Activated T-helper 9 cell treated with anti-CD3 and anti-CD28 coated beads, Interleukin-2, amount 50 U/mL, for 16 hours (primary cell): Measurements from ENCODE around the gene LRRC1.

Experiments used
- DNase-seq: peaks from one replicate; pipeline ENCODE4 v3.0.0-alpha.2; 2020; ENCODE audit warnings: low read depth

The LRRC1 gene

GRCh38 chr6:53847796-53848314 is 53.0 kb downstream of the LRRC1 start:
- DNase-seq: no peak

- no peak for DNase-seq
These were observed 55.7 kb downstream of the LRRC1 start for GRCh38 chr6:53850527-53850926.

- DNase-seq: no peak
These were observed 56.8 kb downstream of the LRRC1 start for GRCh38 chr6:53851561-53851960.

DNA sequence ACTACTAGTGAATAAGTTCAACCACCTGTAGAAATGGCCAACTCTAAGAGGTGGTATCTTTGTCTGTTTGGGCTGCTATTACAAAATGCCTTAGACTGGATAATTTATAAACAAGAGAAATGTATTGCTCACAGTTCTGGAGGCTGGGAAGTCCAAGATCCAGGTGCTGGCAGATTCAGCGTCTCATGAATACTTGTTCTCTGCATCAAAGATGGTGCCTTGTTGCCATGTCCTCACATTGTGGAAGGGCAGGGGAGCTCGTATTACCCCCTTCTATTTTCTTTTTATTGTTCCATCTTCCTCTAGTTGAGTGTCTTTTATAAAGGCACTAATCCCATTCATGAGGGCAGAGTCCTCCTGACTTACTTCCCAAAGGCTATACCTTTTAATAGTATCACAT is 58.0 kb downstream of the LRRC1 start:
- no peak for DNase-seq

DNA sequence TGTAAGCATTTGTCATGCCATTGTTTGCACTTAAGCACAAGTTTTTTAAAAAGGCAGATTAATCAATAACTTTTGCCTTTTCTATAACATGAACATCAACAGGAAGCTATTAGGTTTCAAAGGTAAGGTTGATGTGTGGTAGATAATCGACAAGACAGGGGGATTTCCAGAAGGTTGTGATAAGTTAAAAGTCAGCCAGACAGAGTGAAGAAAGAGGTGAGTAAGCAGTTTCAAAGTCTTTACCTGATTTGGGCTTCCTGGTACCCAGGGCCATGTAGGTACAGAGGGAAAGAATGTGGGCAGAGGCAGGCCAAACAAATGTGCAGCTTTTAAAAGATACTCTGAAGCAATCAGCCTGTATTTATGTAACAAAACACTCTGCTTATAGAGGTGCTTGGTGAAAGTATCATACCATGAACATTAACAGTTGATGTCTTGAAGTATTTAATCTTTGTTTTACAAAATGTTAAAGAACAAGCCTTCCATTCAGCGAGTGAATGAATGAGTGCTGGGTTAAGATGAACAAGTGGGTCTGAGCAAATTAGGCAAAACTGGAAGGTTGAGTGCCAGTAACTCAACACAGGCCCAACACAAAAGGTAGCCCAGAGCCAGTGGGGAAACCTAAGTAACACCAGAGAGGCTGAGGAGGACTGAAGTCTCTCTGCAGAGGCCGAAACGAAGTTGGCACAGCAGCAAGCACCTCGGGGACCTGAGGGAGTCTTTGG is 60.2 kb downstream of the LRRC1 start:
- no peak for DNase-seq

DNA sequence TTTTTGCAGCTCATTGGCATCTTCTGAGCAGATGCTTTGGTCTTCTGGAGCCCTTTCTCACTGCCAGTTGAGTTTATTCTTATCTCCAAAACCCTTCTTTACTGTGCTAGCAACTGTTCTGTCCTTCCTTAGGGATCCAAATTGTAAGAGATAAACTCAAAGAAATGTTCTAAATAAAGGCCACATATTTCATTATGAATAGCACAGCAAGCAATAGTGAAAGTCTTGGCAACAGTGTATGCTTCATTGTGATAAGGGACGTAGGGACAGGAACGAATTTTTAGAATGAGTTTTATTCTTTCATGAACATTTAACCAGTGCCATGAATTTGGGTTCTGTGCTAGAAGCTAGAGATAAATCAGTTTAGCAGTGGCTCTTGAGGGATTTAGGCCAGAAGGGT is 61.1 kb downstream of the LRRC1 start:
- DNase-seq: no peak

- DNase-seq: no peak
These were observed 62.7 kb downstream of the LRRC1 start for GRCh38 chr6:53857318-53858094.

GRCh38 chr6:53858196-53858595 is 63.4 kb downstream of the LRRC1 start:
- DNase-seq: no peak

GRCh38 chr6:53858913-53859312 is 64.1 kb downstream of the LRRC1 start:
- DNase-seq: no peak

- no peak for DNase-seq
These were observed 65.7 kb downstream of the LRRC1 start for GRCh38 chr6:53860511-53860910.

DNA sequence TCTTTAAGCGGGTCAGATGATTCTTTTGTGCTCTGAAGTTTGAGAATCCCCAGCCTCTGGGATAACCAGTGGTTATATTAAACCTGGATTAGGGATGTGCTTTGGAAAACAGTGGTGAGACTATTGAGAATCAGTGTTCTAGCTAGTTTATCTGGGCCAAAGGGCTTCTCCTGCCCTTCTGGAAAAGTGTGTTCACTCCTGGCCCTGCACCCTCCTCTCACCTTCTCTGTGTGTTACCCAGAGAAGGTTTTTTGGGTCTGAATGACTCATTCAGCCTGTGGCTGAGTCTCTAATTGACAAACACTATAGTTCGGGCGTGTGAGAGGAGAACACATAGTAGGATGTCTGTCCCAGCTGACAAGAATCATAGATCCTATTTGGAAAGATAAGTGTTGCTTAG is 66.7 kb downstream of the LRRC1 start:
- no peak for DNase-seq

- DNase-seq: no peak
These were observed 68.1 kb downstream of the LRRC1 start for GRCh38 chr6:53862662-53863462.

DNA sequence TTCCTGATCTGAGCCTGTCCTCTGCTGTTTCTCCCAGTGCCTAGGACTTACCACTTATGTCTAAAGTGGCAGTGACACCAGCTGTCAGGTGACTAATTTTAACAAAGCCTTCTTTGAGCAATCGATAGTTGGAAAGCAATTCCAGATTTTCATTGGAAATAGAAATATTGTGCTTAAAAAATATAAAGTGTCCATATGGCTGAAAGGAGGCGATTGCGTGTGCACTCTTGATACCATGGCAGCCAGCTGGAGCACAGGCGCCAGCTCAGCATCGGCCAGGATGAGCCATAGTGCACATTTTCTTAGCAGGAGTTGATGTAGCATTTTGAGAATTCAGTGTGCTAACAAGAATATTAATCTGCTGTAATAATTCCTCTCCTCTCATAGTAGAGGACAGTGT is 70.0 kb downstream of the LRRC1 start:
- no peak for DNase-seq

- no peak for DNase-seq
These were observed 71.4 kb downstream of the LRRC1 start for GRCh38 chr6:53866226-53866625.

DNA sequence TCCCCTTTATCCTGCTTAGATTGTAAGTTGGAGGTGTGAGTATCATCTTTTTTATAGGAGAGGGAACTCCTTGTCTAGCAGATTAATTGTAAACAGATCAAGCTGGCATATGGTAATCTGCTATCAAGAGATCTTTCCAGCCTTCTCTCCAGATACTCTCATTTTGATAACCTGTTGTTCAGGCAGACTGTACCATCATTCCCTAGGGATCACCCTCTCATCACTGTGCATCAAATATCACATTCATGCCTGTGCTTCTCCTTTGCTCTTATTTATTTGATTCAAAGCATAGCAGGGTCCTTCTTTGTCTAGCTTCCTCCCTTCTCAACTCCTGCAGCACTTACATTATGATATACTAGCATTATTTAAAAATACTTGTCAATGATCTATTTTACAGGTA is 73.8 kb downstream of the LRRC1 start:
- no peak for DNase-seq

DNA sequence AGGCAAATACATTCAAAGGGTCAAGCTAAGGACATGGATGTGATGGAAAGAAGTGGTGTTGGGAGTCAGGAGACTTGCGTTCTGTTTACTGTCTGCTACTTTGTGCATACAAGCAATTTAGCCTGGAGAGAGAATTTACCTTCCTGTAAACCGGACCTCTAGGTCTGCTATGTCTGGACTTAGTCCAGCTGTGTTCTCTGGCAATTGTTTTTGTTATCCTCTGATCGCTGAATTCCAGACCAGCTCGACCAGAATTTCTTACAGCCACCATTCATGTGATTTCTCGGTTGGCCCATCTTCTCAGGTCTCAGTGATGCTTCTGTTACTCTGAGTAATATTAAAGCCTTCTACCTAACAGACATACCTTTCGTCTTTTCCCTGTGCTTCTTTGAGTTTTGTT is 75.2 kb downstream of the LRRC1 start:
- no peak for DNase-seq

DNA sequence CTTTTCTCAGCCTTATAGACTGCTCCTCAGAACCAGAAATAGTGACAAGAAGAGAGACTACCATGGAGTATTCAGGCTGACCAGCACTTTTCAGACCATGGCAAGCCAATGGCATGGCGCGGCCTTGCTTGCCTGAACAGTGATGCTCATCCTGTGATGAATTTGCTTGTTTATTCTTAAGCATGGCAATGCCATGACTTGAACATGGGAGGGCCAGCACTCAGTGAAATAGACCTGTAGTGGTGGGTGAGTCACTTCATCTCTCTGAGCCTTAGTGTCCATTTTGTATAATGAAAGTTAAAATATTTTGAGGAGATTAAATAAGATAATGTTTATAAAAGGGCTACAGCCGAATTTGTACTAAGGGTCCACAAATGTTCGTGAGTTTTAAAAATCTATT is 79.1 kb downstream of the LRRC1 start:
- no peak for DNase-seq

GRCh38 chr6:53874964-53875363 is 80.2 kb downstream of the LRRC1 start:
- no peak for DNase-seq

DNA sequence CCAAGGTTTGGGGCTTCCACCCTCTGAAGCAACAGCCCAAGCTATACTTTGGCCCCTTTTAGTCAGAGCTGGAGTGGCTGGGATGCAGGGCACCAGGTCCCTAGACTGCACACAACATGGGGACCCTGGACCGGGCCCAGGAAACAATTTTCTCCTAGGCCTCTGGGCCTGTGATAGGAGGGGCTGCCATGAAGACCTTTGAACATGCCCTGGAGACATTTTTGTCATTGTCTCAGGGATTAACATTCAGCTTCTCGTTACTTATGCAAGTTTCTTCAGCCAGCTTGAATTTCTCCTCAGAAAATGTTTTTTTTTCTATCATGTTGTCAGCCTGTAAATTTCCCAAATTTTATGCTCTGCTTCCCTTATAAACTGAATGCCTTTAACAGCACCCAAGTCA is 82.3 kb downstream of the LRRC1 start:
- DNase-seq: no peak

- DNase-seq: no peak
These were observed 84.0 kb downstream of the LRRC1 start for GRCh38 chr6:53878808-53879207.

- no peak for DNase-seq
These were observed 84.8 kb downstream of the LRRC1 start for GRCh38 chr6:53879608-53880007.

- DNase-seq: no peak
These were observed 92.5 kb downstream of the LRRC1 start for GRCh38 chr6:53887316-53887715.

- no peak for DNase-seq
These were observed 94.1 kb downstream of the LRRC1 start for GRCh38 chr6:53888931-53889330.
